ENCODE data around the gene KCNJ4. TPM values are rescaled to one million over a fixed set of nuclear protein-coding genes. Genes with fewer than 3 reads are reported as not detected.
"Not testable (repeated sequence)": the region's sequence is repeated elsewhere in the genome, so short reads cannot be mapped to it uniquely, and the experiment has no call there.

The KCNJ4 gene
- polyA plus RNA-seq, 2 of the 4 experiments (the other 2 are of a cell fraction), result 0.12 TPM; not detected in 1

DNA sequence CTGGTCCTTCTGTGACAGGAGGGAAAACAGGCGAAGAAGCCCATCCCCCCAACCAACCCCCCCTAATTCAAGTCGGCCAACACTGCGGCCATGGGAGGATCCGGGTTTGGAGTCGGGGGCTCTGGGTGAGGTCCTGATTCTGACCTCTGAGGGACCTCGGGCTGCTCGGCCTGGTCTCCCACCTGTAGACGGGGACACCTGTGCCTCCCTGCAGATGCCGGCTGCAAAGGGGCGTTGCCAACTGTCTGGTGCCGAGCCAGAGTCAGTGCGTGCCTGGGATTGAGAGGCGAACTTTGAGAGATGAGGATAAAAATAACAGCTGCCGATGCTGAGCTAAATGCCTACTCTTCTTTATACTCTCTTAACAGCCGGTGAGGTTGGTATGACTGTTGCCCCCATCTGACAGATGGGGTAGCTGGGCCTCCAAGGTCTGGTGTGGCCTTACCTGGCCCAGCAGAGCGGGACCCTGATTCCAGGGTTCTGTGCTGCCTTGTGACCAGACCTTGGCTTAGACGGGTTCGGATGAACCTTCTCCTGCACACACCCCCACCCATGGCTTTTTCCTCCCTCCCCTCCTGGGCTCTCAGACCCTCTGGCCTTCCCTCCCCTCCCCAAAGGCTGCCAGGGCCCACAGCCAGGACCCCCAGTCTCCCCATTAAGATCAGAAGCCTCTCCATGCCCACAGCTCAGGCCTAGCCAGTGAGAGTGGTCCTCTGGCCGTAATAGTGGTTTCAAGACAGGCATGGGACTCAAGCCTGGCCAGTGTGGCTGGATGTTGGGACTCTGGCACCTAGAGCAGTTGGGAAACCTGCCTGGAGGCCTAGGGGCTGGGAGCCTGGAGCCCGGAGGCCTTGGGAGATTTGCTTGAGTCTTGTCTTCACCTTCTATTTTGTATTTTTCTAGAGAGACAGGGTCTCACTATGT is 41.7 kb downstream of the KCNJ4 start:
- Histone ChIP-seq H3K4me3 (no peak overlapping the region; the same call in 2 of the 3 replicates), H3K4me1 (no peaks in the 10 kb centered on the region), H3K9me3 (no peaks in the 10 kb centered on the region), H3K27ac (no peak overlapping the region), H3K4me2 (peak overlapping the region; percentile 87; the same call in 2 of the 3 replicates)
- no peak for TF ChIP-seq CBX2 (IDR thresholded peaks at IDR 0.05; ENCODE audit: borderline replicate concordance, low read depth)
- TF ChIP-seq TP53 (CRISPR knock-in tag; IDR thresholded peaks at IDR 0.05), result no peak
- TF ChIP-seq RNF2 (IDR thresholded peaks at IDR 0.05; ENCODE audit: borderline replicate concordance, low read depth), result no peak
- ATAC-seq, result peak in 1 of 2 experiments; percentile 14; a peak in 3 of 6 replicates
- 66% methylated on average over 9 of the region's 20 CpGs for WGBS (ENCODE audit: missing lambda C conversion rate)
- no peak for FAIRE-seq
- ChIA-PET POLR2A (no interaction called here), CTCF (interaction anchor here (0.9 to 2.4 kb wide), 6 partner anchors 12 to 361 kb away, joined by 3 to 7 read pairs (median 4); no protein-coding TSS in a partner anchor)
- DNase-seq (ENCODE audit: low read depth in 1 of 2, low spot score in 1 of 2), result no peak

GRCh38 chr22:38412435-38413084 is 42.4 kb downstream of the KCNJ4 start:
- H3K4me3 ChIP-seq, result peak overlapping the region; percentile 37; the same call in 2 of the 3 replicates
- TF ChIP-seq SMC3 (IDR thresholded peaks at IDR 0.05), result peak; percentile 43; the same call in 2 of the 3 replicates
- no peak for TF ChIP-seq EHMT2 (IDR thresholded peaks at IDR 0.05; ENCODE audit: low read depth)
- TF ChIP-seq, protein P1, sequence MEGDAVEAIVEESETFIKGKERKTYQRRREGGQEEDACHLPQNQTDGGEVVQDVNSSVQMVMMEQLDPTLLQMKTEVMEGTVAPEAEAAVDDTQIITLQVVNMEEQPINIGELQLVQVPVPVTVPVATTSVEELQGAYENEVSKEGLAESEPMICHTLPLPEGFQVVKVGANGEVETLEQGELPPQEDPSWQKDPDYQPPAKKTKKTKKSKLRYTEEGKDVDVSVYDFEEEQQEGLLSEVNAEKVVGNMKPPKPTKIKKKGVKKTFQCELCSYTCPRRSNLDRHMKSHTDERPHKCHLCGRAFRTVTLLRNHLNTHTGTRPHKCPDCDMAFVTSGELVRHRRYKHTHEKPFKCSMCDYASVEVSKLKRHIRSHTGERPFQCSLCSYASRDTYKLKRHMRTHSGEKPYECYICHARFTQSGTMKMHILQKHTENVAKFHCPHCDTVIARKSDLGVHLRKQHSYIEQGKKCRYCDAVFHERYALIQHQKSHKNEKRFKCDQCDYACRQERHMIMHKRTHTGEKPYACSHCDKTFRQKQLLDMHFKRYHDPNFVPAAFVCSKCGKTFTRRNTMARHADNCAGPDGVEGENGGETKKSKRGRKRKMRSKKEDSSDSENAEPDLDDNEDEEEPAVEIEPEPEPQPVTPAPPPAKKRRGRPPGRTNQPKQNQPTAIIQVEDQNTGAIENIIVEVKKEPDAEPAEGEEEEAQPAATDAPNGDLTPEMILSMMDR (IDR thresholded peaks at IDR 0.05), result peak; percentile 58
- TF ChIP-seq NR3C1 (IDR thresholded peaks at IDR 0.05), result no peak
- TF ChIP-seq RAD21 (conservative IDR thresholded peaks at IDR 0.05 in 1 of 2, IDR thresholded peaks at IDR 0.05 in 1 of 2), result peak in 1 of 2 experiments; percentile 31; a peak in 1 of 5 replicates
- TF ChIP-seq, protein P2, sequence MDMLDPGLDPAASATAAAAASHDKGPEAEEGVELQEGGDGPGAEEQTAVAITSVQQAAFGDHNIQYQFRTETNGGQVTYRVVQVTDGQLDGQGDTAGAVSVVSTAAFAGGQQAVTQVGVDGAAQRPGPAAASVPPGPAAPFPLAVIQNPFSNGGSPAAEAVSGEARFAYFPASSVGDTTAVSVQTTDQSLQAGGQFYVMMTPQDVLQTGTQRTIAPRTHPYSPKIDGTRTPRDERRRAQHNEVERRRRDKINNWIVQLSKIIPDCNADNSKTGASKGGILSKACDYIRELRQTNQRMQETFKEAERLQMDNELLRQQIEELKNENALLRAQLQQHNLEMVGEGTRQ (IDR thresholded peaks at IDR 0.05), result peak; percentile 14; the same call in 1 of the 2 replicates
- no peaks in the 10 kb centered on the region for H3K4me1 ChIP-seq
- ATAC-seq (peak; percentile 62 to 79), DNase-seq (ENCODE audit: low read depth in 1 of 2, low spot score in 1 of 2) (peak in 1 of 2 experiments; percentile 40), FAIRE-seq (no peak)
- POLR2A ChIA-PET, result interaction anchor here (0.7 kb wide), 1 partner anchor 11 kb away, joined by 6 read pairs; no protein-coding TSS in a partner anchor
- H3K9me3 ChIP-seq, result no peaks in the 10 kb centered on the region
- CTCF ChIA-PET, result interaction anchor here (0.9 to 1.5 kb wide), 4 partner anchors 12 to 159 kb away, joined by 3 to 7 read pairs (median 3); no protein-coding TSS in a partner anchor
- 28% methylated on average over 4 of the region's 45 CpGs for WGBS (ENCODE audit: missing lambda C conversion rate)
- peak overlapping the region; percentile 36 to 77; a peak in 4 of 6 replicates for H3K27ac ChIP-seq
- peak overlapping the region; percentile 87 for H3K4me2 ChIP-seq

DNA sequence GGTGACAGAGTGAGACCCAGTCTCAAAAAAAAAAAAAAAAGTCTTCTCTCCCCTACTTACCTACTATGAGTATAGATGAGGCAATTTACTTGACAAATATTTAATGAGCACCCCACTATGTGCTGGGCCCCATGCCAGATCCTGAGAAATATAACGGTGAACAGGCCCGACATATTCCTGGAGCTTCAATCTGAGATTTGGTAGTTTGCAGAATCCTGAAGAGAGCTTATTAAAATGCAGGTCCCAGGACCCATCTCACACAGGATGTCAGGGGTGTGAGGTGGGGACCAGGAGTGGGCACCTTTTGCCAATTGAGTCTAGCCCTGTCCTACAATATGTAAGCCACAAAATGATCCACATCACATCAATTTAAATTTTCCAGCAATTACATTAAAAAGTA is 44.0 kb downstream of the KCNJ4 start:
- FAIRE-seq, result no peak
- CTCF ChIA-PET, result interaction anchor here (0.7 kb wide), 1 partner anchor 60 kb away, joined by 3 read pairs; no protein-coding TSS in a partner anchor
- 94% methylated on average over 2 of the region's 2 CpGs for WGBS (ENCODE audit: missing lambda C conversion rate)

DNA sequence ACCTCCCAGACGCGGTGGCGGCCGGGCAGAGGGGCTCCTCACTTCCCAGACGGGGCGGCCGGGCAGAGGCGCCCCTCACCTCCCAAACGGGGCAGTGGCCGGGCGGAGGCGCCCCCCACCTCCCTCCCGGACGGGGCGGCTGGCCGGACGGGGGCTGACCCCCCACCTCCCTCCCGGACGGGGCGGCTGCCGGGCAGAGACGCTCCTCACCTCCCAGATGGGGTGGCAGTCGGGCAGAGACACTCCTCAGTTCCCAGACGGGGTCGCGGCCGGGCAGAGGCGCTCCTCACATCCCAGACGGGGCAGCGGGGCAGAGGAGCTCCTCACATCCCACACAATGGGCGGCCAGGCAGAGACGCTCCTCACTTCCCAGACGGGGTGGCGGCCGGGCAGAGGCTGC is 45.1 kb downstream of the KCNJ4 start:
- 72% methylated on average over 12 of the region's 35 CpGs for WGBS (ENCODE audit: missing lambda C conversion rate)
- FAIRE-seq; H3K9me3 ChIP-seq; H3K4me2 ChIP-seq; POLR2A ChIA-PET; DNase-seq (ENCODE audit: low read depth in 1 of 2, low spot score in 1 of 2); CTCF ChIA-PET; H3K27ac ChIP-seq; ATAC-seq; H3K4me3 ChIP-seq; H3K4me1 ChIP-seq: not testable (repeated sequence)

More for the DNA sequence above, 44.0 kb downstream of the KCNJ4 start:
- TF ChIP-seq ZSCAN20 (CRISPR knock-in tag; IDR thresholded peaks at IDR 0.05) (no peak), ELK1 (IDR thresholded peaks at IDR 0.05; ENCODE audit: low read depth, low read length) (no peak), RCOR1 (IDR thresholded peaks at IDR 0.05; ENCODE audit: low read depth, low read length) (no peak), KDM1A (IDR thresholded peaks at IDR 0.05; ENCODE audit: low read depth) (no peak), HOXB13 (CRISPR knock-in tag; IDR thresholded peaks at IDR 0.05; ENCODE audit: low read depth) (no peak), JUN (IDR thresholded peaks at IDR 0.05) (no peak), FOSB (CRISPR knock-in tag; IDR thresholded peaks at IDR 0.05) (no peak), NPAS2 (CRISPR knock-in tag; IDR thresholded peaks at IDR 0.05; ENCODE audit: borderline replicate concordance) (no peak), RNF2 (IDR thresholded peaks at IDR 0.05; ENCODE audit: borderline replicate concordance, low read depth) (no peak), CBX8 (IDR thresholded peaks at IDR 0.05) (no peak), PHF8 (IDR thresholded peaks at IDR 0.05; ENCODE audit: borderline replicate concordance, low read depth) (no peak), MYC (IDR thresholded peaks at IDR 0.05; ENCODE audit: borderline replicate concordance, low read length) (no peak), EHF (CRISPR knock-in tag; IDR thresholded peaks at IDR 0.05) (no peak), TP53 (CRISPR knock-in tag; IDR thresholded peaks at IDR 0.05) (no peak), POLR2AphosphoS2 (conservative IDR thresholded peaks at IDR 0.05; ENCODE audit: low read length) (no peak), EP300 (IDR thresholded peaks at IDR 0.05) (no peak), HDAC2 (IDR thresholded peaks at IDR 0.05) (no peak)
- DNase-seq (ENCODE audit: low read depth in 1 of 2, low spot score in 1 of 2), result no peak
- H3K9me3 ChIP-seq, result no peaks in the 10 kb centered on the region
- H3K27ac ChIP-seq, result no peak overlapping the region
- no peak overlapping the region for H3K4me2 ChIP-seq
- no peaks in the 10 kb centered on the region for H3K4me1 ChIP-seq
- H3K4me3 ChIP-seq, result no peak overlapping the region
- no peak for ATAC-seq
- POLR2A ChIA-PET, result no interaction called here

Data from A549 (cell line).